Peyer's patch (tissue), 4 donors: ENCODE results near the gene STK32B. TPM values are rescaled to one million over a fixed set of nuclear protein-coding genes. Genes with fewer than 3 reads are reported as not detected.
"Not testable (repeated sequence)": the region's sequence is repeated elsewhere in the genome, so short reads cannot be mapped to it uniquely, and the experiment has no call there.

Experiments
- DNase-seq, 3 donors: peaks; one replicate each; pipeline ENCODE4 v3.0.0-alpha.2; 2017 to 2019
- H3K27ac ChIP-seq, 4 donors: fragments of 200-600 bp; sonication (generic); one replicate each; pipeline ENCODE4 v1.5.1; 2016 to 2019
- H3K27me3 ChIP-seq, 2 donors: fragments of 200-600 bp; sonication (generic); one replicate each; pipeline ENCODE4 v1.5.1; 2019
- H3K36me3 ChIP-seq, 3 donors: fragments of 200-600 bp; sonication (generic); one replicate each; pipeline ENCODE4 v1.5.1; 2016 to 2019
- H3K4me1 ChIP-seq, 4 donors: fragments of 200-600 bp; sonication (generic); one replicate each; pipeline ENCODE4 v1.5.1; 2016 to 2019
- H3K4me3 ChIP-seq, 4 donors: fragments of 200-600 bp; sonication (generic); 1 replicate in 3 of 4; 2 replicates in 1 of 4; pipeline ENCODE4 v1.5.1; 2016 to 2019; ENCODE audit warnings: mild to moderate bottlenecking in 1 of 4
- H3K9me3 ChIP-seq, 4 donors: fragments of 200-600 bp; sonication (generic); one replicate each; pipeline ENCODE4 v1.5.1; 2016 to 2019; ENCODE audit warnings: mild to moderate bottlenecking in 1 of 4
- CTCF ChIP-seq, 6 experiments: fragments of 450-650 bp in 4 of 6; fragments of 200-600 bp in 2 of 6; sonication (generic) in 1 of 6; IDR thresholded peaks; one replicate each; pipeline ENCODE4 v1.5.1; 2017 to 2019; ENCODE audit warnings: antibody characterized with exemption in 6 of 6, mild to moderate bottlenecking in 3 of 6, moderate library complexity in 1 of 6
- POLR2A ChIP-seq, 2 donors: fragments of 450-650 bp; IDR thresholded peaks; one replicate each; pipeline ENCODE4 v1.5.1; 2017; ENCODE audit warnings: antibody characterized with exemption in 2 of 2, mild to moderate bottlenecking in 2 of 2, moderate library complexity in 2 of 2
- total RNA-seq, 4 donors: library from RNA; depleted of rRNA; stranded (reverse); fragments of >200 nt; gene quantifications; one replicate each; pipeline ENCODE4 v1.1.0, GENCODE V29; 2016

Gene STK32B
- total RNA-seq, 4 donors from 2014 or later = 0.35 to 3.3 (median 1.3) TPM

- no peak overlapping the region for H3K4me3 ChIP-seq
- no peaks in the 10 kb centered on the region for H3K9me3 ChIP-seq
- H3K27ac ChIP-seq = no peak overlapping the region
- no peak for DNase-seq
- H3K4me1 ChIP-seq = no peaks in the 10 kb centered on the region
- H3K36me3 ChIP-seq = no peaks in the 10 kb centered on the region
- H3K27me3 ChIP-seq = no peaks in the 10 kb centered on the region
- TF ChIP-seq CTCF (IDR thresholded peaks at IDR 0.05) = no peak
- TF ChIP-seq POLR2A (IDR thresholded peaks at IDR 0.05) = no peak
Observed at GRCh38 chr4:5232549-5232948, 181.3 kb downstream of the STK32B start.

- Histone ChIP-seq H3K4me1 (no peaks in the 10 kb centered on the region), H3K27ac (no peak overlapping the region), H3K27me3 (no peaks in the 10 kb centered on the region), H3K4me3 (no peak overlapping the region), H3K9me3 (no peaks in the 10 kb centered on the region), H3K36me3 (no peaks in the 10 kb centered on the region)
- TF ChIP-seq CTCF (IDR thresholded peaks at IDR 0.05) (no peak), POLR2A (IDR thresholded peaks at IDR 0.05) (no peak)
- DNase-seq = no peak
Observed at GRCh38 chr4:5237086-5237660, 185.9 kb downstream of the STK32B start.

GRCh38 chr4:5238173-5238572 lies 186.9 kb downstream of the STK32B start:
- no peak overlapping the region for H3K4me3 ChIP-seq

GRCh38 chr4:5247061-5247460 lies 195.8 kb downstream of the STK32B start:
- not testable (repeated sequence) for H3K27ac ChIP-seq, DNase-seq, H3K36me3 ChIP-seq, H3K27me3 ChIP-seq, H3K4me3 ChIP-seq, H3K9me3 ChIP-seq, H3K4me1 ChIP-seq

More at GRCh38 chr4:5238173-5238572, 186.9 kb downstream of the STK32B start:
- no peaks in the 10 kb centered on the region for H3K9me3 ChIP-seq
- H3K36me3 ChIP-seq = no peaks in the 10 kb centered on the region
- TF ChIP-seq CTCF (IDR thresholded peaks at IDR 0.05) (no peak), POLR2A (IDR thresholded peaks at IDR 0.05) (no peak)
- no peaks in the 10 kb centered on the region for H3K27me3 ChIP-seq
- no peak for DNase-seq
- H3K27ac ChIP-seq = no peak overlapping the region
- H3K4me1 ChIP-seq = no peaks in the 10 kb centered on the region

- Histone ChIP-seq H3K4me1 (no peaks in the 10 kb centered on the region), H3K27ac (no peak overlapping the region), H3K27me3 (no peaks in the 10 kb centered on the region), H3K9me3 (no peaks in the 10 kb centered on the region), H3K36me3 (no peaks in the 10 kb centered on the region), H3K4me3 (no peak overlapping the region)
- DNase-seq = no peak
- TF ChIP-seq CTCF (IDR thresholded peaks at IDR 0.05) = no peak
- TF ChIP-seq POLR2A (IDR thresholded peaks at IDR 0.05) = no peak
Observed at GRCh38 chr4:5247735-5248134, 196.5 kb downstream of the STK32B start.

- no peaks in the 10 kb centered on the region for H3K9me3 ChIP-seq
Observed at GRCh38 chr4:5249727-5250126, 198.4 kb downstream of the STK32B start.

GRCh38 chr4:5250536-5250935 lies 199.3 kb downstream of the STK32B start:
- not testable (repeated sequence) for H3K4me1 ChIP-seq, DNase-seq, H3K9me3 ChIP-seq, H3K27me3 ChIP-seq, H3K36me3 ChIP-seq, H3K4me3 ChIP-seq, H3K27ac ChIP-seq

More at GRCh38 chr4:5249727-5250126, 198.4 kb downstream of the STK32B start:
- no peak for TF ChIP-seq POLR2A (IDR thresholded peaks at IDR 0.05)
- no peak for TF ChIP-seq CTCF (IDR thresholded peaks at IDR 0.05)
- no peaks in the 10 kb centered on the region for H3K27me3 ChIP-seq
- H3K4me3 ChIP-seq = no peak overlapping the region
- no peak for DNase-seq
- H3K27ac ChIP-seq = no peak overlapping the region
- H3K36me3 ChIP-seq = no peaks in the 10 kb centered on the region
- no peaks in the 10 kb centered on the region for H3K4me1 ChIP-seq
